ENCODE results near the gene FLYWCH2. TPM values are rescaled to one million over a fixed set of nuclear protein-coding genes. Genes with fewer than 3 reads are reported as not detected.

FLYWCH2 gene
- total and polyA plus RNA-seq, 9 of the 15 experiments (the other 6 are each of a cell fraction or from before 2014, with no cell fraction given), result 0.70 to 55.5 (median 7.6) TPM

DNA sequence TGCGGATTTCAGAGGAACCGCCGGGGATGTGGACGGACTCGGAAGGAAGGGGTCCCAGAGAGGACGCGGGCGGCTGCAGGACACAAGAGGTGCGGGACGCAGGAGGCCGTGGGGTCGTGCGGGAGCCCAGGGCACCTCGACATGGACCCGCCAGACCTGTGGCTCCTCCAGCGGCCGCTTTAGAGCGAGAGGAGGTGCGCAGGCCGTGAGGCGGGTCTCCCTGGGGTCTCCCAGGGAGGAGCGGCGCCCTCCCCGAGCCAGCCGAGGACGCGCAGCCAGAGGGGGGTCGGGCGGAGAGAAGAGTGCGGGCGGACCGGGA, 21.9 kb downstream of the FLYWCH2 start (continued):
- no peak for TF ChIP-seq NR2C1 (IDR thresholded peaks at IDR 0.05)
- no peak for TF ChIP-seq NR2C1 (tag; IDR thresholded peaks at IDR 0.05)
- TF ChIP-seq XRCC4 (IDR thresholded peaks at IDR 0.05; ENCODE audit: extremely low read depth, insufficient read depth, insufficient read length), result no peak
- no peak for TF ChIP-seq CBX1 (IDR thresholded peaks at IDR 0.05; ENCODE audit: low read depth)
- no peak for TF ChIP-seq NCOA2 (IDR thresholded peaks at IDR 0.05; ENCODE audit: partially characterized antibody in 2 of 2)
- 0 out of 2 replicates have a peak, but pooled peaks have one; percentile 9 for TF ChIP-seq ZKSCAN1 (IDR thresholded peaks at IDR 0.05; ENCODE audit: low read depth, low read length)
- TF ChIP-seq ZKSCAN8 (CRISPR knock-in tag; IDR thresholded peaks at IDR 0.05), result no peak
- TF ChIP-seq ZNF212 (CRISPR knock-in tag; IDR thresholded peaks at IDR 0.05), result no peak
- TF ChIP-seq, protein P1, sequence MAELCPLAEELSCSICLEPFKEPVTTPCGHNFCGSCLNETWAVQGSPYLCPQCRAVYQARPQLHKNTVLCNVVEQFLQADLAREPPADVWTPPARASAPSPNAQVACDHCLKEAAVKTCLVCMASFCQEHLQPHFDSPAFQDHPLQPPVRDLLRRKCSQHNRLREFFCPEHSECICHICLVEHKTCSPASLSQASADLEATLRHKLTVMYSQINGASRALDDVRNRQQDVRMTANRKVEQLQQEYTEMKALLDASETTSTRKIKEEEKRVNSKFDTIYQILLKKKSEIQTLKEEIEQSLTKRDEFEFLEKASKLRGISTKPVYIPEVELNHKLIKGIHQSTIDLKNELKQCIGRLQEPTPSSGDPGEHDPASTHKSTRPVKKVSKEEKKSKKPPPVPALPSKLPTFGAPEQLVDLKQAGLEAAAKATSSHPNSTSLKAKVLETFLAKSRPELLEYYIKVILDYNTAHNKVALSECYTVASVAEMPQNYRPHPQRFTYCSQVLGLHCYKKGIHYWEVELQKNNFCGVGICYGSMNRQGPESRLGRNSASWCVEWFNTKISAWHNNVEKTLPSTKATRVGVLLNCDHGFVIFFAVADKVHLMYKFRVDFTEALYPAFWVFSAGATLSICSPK (IDR thresholded peaks at IDR 0.05; ENCODE audit: borderline replicate concordance), result no peak
- no peak for TF ChIP-seq POLR2A (conservative IDR thresholded peaks at IDR 0.05)
- no peak for TF ChIP-seq ZNF584 (CRISPR knock-in tag; IDR thresholded peaks at IDR 0.05; ENCODE audit: low read depth)
- no peak for TF ChIP-seq MAFK (IDR thresholded peaks at IDR 0.05; ENCODE audit: low read length)
- TF ChIP-seq ASH1L (IDR thresholded peaks at IDR 0.05; ENCODE audit: borderline replicate concordance, low read depth, partially characterized antibody), result no peak
- TF ChIP-seq, protein P2, sequence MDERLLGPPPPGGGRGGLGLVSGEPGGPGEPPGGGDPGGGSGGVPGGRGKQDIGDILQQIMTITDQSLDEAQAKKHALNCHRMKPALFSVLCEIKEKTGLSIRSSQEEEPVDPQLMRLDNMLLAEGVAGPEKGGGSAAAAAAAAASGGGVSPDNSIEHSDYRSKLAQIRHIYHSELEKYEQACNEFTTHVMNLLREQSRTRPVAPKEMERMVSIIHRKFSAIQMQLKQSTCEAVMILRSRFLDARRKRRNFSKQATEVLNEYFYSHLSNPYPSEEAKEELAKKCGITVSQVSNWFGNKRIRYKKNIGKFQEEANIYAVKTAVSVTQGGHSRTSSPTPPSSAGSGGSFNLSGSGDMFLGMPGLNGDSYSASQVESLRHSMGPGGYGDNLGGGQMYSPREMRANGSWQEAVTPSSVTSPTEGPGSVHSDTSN (CRISPR knock-in tag; IDR thresholded peaks at IDR 0.05; ENCODE audit: low read depth), result no peak
- TF ChIP-seq, protein P2 (tag; conservative IDR thresholded peaks at IDR 0.05; ENCODE audit: low read depth), result no peak
- TF ChIP-seq PHB (CRISPR knock-in tag; IDR thresholded peaks at IDR 0.05), result peak; percentile 22; the same call in 1 of the 2 replicates
- TF ChIP-seq CCAR2 (IDR thresholded peaks at IDR 0.05; ENCODE audit: low read depth, low read length), result no peak
- TF ChIP-seq EP300 (IDR thresholded peaks at IDR 0.05; ENCODE audit: low read length), result no peak
- 0 out of 2 replicates have a peak, but pooled peaks have one; percentile 63 for TF ChIP-seq CAMTA2 (CRISPR knock-in tag; conservative IDR thresholded peaks at IDR 0.05)
- TF ChIP-seq FOXA1 (IDR thresholded peaks at IDR 0.05; ENCODE audit: borderline replicate concordance), result no peak
- TF ChIP-seq ZNF384 (IDR thresholded peaks at IDR 0.05; ENCODE audit: low read depth, low read length), result no peak
- TF ChIP-seq ZC3H11A (IDR thresholded peaks at IDR 0.05; ENCODE audit: low read depth, low read length), result no peak
- no peak for TF ChIP-seq ERF (CRISPR knock-in tag; IDR thresholded peaks at IDR 0.05)
- TF ChIP-seq ZNF324 (CRISPR knock-in tag; IDR thresholded peaks at IDR 0.05), result no peak
- no peak for TF ChIP-seq MEF2A (IDR thresholded peaks at IDR 0.05; ENCODE audit: control insufficient read depth, low read depth, low read length)
- TF ChIP-seq, protein P3, sequence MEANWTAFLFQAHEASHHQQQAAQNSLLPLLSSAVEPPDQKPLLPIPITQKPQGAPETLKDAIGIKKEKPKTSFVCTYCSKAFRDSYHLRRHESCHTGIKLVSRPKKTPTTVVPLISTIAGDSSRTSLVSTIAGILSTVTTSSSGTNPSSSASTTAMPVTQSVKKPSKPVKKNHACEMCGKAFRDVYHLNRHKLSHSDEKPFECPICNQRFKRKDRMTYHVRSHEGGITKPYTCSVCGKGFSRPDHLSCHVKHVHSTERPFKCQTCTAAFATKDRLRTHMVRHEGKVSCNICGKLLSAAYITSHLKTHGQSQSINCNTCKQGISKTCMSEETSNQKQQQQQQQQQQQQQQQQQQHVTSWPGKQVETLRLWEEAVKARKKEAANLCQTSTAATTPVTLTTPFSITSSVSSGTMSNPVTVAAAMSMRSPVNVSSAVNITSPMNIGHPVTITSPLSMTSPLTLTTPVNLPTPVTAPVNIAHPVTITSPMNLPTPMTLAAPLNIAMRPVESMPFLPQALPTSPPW (CRISPR knock-in tag; IDR thresholded peaks at IDR 0.05), result no peak
